CD4-positive, alpha-beta T cell treated with Interleukin-6 for 4 hours (primary cell): Measurements from ENCODE around the gene MAPKAPK2.
A peak's percentile ranks its signal among the peaks of the same experiment; 100 is the strongest.

ENCODE experiments used
- DNase-seq: peaks from one replicate; pipeline ENCODE4 v3.0.0-alpha.2; 2020; ENCODE audit warnings: mixed read lengths

MAPKAPK2 gene

DNA sequence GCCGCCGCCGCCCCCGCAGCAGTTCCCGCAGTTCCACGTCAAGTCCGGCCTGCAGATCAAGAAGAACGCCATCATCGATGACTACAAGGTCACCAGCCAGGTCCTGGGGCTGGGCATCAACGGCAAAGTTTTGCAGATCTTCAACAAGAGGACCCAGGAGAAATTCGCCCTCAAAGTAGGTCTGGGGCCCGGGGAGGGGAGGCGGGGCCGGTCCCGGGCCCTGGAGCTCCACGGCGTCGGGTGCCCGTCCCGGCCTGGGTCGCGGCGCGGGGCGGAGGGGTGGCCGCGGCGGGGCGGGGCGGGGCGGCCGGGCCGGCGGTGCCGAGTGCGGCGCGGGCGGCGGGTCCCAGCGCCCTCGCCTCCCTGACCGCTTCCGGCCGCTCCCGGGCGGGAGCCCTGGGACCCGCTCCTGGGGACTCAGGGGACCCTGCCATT lies 646 bp downstream of the MAPKAPK2 start:
- peak; percentile 36 for DNase-seq

DNA sequence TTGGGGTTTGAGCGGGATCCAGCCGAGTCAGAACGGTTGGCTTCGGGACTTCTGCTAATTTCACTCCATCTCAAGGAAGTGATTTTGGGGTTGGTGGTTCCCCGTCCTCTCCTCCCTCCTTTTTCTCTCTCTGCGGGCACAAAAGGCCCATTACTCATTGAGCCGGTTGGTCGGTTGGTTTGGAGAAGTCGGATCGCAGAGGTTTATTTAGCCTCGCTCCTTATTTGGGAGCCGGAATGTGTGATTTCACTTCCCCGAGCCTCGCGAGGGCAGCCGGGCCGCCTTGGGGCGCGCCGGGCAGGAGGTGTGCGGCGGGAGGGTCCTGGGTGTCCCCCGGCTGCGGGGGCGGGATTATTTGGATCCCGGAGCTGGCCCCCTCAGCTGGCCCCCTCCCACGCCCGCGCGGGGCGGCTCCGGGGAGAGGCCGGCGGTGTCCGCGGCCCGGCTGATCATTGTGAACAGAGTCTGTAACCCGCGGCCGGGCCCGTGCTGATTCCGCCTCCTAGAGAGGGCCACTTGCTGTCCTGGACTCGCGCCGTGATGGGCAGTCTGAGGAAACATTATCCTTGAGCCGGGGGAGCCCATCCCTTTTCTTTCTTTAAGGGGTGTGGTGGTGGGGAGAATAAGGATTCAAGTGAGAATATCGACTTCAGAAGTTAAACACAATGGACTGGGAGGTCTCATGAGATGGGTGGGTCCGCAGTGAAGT lies 1.2 kb downstream of the MAPKAPK2 start:
- DNase-seq: peak; percentile 58

DNA sequence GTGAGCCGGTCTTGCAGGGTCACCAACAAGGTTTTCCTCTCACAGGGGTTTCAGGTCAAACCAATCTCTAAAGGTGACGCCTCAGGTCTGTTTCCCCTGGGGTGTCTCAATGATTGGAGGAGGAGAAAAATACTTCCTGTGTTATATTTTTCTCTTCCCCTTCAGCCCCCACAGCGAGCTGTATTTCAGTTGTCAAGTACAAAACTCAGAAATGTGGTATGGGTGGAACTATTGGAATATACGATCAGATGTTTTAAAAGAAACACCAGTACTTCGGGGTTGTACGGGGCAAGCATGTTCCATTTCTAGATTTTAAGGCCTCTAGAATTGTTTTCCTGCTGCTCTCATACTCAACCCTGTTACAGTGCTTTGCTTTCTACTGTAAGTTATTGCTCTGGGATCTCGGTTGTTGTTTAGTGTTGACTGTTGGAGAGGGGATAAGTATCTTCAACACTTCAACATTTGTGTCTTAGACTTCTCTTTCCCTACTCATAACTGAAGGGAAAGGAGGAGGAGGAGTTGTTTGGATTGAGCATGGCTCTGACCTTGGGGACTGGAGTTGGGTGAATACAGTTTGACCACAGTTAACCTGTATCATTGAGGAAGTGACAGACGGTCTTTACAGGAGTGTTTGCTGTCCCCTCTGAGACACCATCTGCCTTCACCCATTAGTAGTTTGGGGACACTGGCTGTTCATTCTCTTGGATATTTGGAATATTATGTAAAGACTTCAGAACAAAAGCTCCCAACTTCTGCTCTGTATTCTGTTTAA lies 2.0 kb downstream of the MAPKAPK2 start:
- DNase-seq: peak; percentile 20

DNA sequence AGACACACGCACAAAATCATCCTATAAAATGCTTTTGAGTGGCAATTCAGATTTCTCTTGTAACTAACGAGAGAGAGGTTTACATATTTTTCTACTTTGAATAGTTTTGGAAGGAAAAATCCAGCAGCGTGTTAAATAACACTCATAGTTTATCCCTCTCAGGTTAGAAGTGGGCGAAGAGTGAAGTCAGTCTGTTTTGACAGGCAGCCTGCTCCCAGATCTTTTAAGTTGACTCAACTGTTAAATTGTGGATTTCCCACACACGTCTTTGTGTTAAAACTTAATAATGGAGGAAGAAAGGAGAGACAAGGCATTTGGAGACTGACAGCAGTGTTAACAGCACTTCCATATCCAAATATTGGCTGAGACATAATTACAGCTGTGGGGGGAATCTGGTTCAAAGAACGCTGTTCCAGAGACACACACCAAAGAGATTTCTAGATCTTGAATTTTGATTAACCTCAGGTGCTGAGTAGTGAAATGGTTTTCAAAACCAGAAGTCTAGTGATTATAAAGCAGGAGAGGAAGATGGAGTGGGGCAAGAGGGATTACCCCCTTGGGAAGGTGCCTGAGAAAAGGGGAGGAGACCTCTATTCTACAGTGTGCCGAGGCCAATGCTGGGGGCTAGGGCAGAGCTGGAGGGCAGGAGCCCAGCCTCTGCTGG lies 2.7 kb downstream of the MAPKAPK2 start:
- no peak for DNase-seq

DNA sequence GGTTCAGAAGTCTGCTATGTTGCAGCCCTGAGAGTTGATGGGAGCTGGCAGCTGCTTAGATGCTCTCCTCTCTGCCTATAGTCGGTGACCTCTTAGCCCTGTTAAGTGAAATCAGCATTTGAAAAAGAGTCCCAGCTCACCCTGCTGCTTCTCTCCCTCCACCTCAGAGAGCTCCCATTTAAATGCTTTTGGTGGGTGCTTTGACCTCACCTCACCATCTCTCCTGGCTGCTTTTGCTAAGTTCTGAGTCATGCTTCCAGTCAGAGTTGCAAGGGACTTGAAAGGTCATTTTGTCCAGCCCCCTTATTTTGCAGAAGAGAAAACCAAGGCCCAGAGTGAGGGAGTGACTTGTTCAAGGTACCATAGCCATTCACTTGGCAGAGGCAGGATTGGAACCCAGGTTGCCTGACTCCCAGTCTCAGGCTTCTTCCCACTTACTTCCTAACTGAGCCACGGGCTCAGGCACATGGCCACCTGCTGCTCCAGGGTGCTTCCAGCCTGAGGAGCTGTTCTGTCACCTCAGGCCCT lies 3.3 kb downstream of the MAPKAPK2 start:
- no peak for DNase-seq

DNA sequence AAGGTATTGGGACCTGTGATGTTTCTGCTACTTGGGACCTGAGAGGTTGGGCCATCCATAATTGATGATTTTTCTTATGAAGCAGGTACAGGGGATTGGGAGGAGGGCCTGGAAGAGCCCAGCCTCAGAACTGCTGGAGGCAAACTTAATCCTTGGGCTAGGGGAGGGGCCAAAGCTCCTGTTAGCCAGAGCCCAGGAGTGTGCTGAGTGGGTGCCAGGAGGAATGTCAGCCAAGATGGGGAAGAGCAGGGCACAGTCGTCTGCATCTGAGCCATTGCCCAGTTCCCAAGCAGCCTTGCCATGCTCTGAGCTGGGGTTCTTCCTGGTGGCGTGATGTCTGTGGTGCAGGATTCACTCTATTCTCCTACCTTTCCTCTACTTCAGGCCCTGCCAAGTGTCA lies 5.8 kb downstream of the MAPKAPK2 start:
- no peak for DNase-seq

DNA sequence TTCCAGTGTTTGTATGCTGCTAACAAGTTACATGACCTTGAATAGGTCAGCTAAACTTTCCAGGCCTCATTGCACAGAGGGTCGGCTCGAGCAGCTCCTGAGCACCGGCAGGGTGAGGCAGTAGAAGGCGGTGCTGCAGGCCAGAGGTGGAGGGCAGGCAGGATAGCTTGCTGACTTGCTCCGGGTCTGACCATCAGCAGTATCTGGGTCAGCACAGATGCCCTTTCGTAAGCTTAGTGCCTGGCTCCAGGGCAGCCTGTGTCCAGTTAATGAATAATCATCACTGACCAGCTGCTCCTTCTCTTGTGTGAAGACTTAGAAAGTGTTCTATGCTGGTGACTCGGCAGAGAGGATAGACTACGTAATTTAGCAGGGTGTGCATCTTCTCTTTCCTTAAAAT lies 6.9 kb downstream of the MAPKAPK2 start:
- DNase-seq: no peak

DNA sequence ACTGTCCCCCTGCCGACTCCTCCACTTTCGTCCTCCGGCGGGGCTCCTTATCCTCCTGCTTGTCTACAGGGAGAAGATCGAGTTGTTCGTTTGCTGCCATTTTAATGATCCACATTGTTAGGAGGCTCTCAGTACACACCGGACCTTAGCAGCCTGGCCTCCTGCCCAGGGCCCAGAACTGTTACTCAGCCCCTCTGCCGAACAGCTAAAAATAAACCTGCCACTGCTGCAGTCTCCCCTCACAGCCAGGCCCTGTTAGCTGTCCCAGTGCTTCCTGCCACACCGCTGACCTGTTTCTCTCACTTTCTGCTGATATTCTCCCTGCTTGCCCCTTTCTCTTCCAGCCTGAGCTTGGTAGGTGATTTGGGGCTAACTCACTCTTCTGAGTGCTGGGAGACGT lies 8.3 kb downstream of the MAPKAPK2 start:
- DNase-seq: no peak

DNA sequence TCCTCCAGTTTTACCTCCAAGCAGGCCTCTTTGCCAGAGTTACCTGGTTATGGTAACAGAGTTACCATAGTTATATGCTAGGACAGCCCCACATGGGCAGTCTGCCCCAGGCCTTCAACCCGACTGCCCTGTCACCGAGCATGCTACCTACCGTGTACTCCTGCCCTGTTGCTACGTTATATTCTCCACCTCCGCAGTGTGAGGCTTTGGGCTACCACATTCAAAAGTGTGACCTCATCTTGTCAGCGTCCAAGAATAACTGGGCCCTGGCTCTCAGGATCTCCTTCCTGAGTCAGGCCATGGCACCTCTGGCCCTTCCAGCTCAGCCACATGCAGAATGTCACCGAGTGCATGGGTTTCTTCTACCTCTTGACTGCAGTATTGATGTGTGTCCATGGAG lies 8.9 kb downstream of the MAPKAPK2 start:
- no peak for DNase-seq

DNA sequence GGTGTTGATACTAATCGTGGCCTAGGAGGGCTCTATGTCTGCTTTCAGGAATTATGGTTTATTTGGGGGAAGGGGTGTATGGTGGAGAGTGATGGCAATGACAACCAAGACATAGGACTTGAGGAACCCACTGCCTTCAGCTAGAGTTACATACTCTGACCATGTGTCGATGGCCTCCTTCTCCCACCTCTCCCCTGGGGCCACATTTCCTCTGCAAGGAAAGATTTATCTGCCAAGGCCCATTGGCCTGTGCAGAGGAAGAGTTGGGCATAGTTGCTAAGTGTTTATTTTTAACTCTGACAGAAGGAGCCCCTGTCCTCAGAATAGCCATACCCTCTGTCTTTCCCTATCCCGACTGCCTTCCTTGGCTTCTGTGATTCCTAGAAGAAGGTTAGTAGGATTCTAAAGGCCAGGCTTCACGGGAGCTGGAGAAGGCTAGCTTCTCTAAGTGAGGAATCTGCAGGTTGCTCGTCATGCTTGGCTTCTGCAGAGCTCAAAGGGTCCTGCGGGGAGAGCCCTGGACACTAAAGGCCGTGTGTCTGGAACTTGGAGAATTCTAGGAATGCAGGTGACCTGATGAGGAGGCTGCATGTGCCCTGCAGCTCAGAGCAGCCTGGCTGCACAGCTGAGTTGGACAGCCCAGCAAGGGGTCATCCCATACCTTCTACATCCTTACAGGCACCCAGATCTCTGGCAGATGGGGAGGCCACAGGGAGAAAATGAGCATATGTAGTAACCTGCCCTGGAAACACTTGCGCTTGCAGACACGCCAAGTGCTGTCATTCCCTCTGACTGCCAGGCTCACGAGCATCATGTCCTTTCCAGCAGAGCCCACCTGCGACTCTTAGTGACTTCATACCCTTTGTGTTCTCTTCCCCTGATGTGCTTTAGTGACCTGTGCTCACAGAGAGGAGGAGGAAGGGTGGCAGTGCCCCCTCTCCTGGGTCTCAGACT lies 9.7 kb downstream of the MAPKAPK2 start:
- DNase-seq: no peak

DNA sequence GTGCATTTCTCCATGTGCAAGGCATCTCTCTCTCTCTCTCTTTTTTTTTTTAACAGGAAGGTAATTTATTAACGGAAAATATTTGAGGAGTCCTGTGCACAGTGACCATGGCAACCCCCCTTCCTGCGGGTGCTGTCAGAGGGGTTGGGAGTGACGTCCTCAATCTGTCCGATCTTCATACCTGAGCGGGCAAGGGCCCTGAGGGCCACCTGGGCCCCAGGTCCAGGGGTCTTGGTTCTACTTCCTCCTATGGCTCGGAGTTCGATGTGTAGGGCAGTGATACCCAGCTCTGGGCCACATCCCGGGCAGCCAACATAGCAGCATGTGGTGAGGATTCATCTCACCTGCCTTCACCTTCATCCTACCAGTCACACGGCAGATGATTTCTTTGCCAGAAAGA lies 11.0 kb downstream of the MAPKAPK2 start:
- no peak for DNase-seq

DNA sequence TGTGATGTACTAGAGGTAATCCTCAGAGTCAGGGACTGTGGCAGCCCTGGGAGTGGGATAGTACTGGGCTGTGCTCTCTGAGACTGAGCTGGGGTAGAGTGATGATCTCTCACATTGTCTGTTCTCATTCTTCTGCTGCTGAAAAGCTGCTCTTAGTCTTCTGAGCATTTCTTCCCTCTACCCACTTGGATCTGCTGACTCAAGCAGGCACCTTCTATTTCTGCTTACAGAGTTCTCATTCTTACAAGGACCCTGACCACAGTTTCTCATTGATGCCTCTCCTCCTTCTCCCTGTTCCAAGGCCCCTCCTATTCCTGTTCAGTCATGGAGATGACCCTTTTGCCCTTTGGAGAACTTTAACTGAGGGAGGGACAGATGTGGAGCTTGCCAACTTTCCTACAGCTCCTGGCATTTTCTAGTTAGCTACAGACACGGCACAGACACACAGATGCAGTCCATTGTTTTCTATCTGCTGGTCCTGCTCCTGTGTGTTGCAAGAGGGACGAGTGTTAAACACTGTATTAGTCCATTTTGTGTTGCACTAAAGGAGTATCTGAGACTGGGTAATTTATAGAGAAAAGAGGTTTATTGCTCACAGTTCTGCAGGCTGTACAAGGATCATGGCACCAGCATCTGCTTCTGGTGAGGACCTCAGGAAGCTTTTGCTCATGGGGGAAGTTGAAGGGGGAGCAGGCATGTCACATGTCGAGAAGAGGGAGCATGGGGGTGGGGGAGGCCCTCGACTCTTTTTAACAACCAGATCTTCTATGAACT lies 12.3 kb downstream of the MAPKAPK2 start:
- DNase-seq: no peak

DNA sequence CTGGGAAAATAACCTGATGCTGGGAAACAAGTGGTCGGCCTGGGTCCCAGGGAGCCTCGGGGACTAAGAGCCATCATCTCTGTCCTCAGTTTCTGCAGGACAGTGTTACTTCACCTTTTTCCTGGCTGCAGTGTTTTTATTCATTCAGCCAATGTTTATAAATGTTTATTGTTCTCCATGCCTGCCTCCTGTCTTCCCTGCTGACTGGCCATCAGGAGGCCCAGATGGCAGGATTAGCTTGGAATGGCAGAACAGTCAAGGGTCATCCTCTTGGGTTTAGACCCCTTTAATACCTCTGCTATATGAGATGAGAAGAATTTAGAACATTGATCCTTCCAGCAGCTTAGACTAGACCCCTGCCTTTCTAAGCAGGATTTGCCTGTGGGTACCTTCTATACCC lies 13.3 kb downstream of the MAPKAPK2 start:
- DNase-seq: no peak

DNA sequence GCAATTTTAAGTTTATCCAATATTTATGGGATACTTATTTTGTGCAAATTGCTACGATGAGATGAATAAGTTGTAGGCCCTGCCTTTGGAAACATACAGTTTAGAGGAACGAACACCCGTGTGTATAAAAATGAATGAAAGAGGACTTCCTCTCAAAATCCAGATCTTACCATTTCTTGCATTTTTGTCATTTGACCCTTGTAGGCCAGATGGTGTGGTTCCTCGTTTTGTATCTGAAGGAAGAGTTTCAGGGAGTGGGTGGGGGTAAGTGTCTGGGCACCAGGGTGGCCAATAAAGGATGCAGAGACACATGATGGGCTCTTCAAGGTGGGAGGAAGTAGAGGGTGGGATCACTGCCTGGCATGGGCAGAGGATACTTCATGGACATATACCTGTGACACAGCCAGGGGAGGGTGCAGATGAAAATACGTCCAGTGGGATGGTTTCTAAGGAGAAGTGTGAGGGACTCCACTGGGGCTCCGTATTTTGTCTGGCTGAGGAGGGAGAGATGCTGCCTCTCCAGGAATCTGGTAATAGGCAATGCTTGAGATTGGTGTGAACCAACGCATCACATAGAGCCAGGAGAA lies 14.4 kb downstream of the MAPKAPK2 start:
- no peak for DNase-seq

DNA sequence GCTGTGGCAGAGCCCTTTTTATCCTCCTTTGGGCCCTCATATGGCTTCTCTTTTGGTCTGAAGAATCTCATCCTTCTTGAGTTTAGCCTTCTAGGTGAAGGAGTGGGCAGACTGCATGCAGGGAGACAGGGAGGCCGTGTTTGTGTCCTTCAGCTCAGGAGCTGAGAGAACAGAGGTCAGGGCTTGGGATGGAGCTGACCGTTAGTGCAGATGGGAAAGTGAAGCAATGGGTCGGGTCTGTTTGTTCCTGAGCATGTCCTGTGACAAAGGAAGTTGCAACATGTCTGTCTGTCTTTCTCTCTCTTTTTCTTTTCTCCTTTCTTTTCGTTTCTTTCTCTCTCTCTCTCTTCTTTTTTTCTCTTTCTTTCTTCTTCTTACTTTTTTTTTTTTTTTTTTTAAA lies 14.9 kb downstream of the MAPKAPK2 start:
- DNase-seq: no peak

DNA sequence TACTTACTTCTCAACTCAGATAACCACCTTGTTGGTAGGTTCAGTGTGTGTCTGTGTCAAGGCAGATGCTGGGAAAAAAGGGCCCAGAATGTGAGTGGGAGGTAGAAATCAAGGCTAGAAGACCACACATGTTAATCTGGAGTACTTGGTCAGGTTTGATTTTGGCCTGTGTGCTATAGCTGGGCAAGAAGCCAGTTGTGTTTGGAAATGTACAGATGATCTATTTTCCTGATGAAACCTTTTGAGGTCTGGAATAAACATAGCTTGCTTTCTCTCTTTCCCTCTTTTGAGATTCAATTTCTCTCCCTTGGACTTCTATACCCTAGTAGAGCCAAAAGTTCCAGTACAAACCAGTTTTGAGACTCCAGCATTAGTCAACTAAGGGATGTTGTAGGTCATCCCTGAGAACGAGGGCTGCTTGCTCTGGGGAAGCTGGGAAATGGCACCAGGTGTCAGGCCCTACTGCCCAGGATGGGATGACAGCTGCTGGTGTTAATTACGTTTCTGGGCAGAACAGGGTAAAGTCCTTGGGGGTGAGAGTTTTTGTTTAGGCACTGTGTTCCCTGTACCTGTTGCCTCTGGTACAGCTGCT lies 15.8 kb downstream of the MAPKAPK2 start:
- no peak for DNase-seq

DNA sequence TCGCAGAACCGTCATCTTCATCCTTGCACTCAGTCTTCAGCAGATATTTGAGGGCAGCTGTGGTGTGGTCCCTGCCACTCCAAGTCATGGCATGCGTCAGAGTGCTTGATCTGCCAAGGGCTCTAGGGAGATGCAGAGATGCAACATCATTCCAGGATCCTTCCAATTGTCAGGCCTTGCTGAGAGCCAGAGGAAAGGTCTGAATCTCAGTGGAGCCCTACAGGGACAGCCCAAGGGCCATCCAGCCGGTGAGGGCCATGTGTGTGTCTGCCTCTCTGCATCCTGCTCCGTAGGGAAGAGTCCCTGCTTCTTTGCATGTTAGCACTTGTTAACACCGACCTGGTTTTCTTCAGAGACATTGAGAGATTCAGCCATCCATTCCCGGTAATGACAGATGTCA lies 17.6 kb downstream of the MAPKAPK2 start:
- DNase-seq: no peak

DNA sequence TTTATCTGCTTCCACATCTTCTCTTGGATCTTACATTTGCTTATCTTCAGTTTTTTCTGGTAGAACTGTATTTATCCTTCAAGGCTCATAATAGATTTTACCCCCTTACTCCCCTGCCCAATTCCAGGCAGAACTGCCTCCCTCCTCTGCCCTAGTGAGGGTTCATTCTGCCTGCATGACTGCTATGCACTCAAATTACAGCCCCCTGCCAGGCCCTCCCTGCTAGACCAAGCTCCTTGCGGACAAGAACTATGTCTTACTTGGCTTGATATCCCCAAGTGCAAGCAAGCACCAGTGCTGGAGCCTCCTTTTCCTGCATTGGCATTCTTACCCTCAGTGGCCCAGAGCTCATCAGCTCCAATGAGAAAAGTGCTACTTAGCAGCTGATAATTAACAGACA lies 18.1 kb downstream of the MAPKAPK2 start:
- no peak for DNase-seq

DNA sequence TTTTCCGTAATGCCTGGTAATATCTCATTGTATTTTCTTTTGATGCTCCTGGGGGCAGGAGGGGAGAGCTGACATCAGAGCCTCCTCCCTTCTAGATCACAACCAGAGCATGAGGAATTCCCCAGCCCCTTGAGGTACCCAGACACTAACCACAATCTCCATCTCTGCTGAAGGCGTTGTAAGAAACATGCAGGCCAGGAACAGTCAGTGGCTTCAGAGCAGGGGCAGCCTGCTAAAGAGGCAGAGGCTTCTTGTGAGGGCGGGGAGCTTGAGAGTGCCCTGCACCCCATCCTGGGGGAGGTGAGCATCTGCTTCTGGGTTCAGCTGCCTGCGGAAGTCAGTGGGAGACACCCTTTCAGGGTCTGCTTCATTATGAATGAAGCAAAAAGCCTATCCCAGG lies 19.0 kb downstream of the MAPKAPK2 start:
- peak; percentile 71 for DNase-seq

DNA sequence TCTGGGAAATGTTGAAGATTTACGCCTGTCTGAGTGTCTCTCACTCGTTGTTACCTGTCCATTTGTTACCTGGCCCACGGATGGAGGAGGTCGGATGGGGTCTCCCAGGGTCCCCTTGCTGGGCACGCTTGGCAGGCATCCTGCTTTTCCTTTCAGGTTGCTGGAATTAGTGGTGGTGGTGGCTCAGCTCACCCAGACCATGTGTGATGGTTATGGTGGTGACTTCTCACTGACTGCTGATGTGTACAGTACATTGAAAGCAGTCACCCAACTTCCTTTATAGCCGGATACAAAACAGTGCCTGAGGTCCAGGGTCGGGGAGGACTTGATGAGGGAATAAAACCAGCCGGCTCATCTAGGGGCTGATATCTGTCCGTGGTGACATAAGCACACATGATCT lies 19.5 kb downstream of the MAPKAPK2 start:
- peak; percentile 25 for DNase-seq

DNA sequence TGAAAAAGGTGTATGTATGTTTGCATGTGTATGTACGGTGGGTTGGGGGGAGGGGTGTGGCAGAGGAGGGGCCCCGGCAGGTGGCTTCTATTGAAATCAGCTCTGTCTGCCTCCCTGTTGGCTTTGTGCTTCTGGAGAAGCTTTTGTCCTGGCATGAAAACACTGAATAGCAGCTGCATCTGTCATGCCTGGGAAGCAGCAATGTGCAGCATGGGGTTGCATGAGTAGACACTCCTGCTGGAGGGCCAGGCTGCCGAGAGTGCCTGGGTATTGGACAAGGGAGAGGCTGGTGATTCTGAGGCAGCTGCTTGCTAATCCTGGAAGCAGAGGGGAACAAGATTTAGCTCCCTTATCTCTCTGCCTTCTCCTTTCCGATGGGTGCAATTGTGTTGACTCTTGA lies 20.5 kb downstream of the MAPKAPK2 start:
- DNase-seq: no peak
